BLaER1 (cell line): ENCODE measurements around the gene CIBAR2.
A peak's percentile ranks its signal among the peaks of the same experiment; 100 is the strongest.

Experiments used
- H3K27ac ChIP-seq: shearing (Covaris generic); formaldehyde crosslinking; 2 replicates; pipeline ENCODE4 v1.8.1; 2022
- H3K27me3 ChIP-seq: shearing (Covaris generic); formaldehyde crosslinking; 2 replicates; pipeline ENCODE4 v1.8.1; 2022
- H3K36me3 ChIP-seq: shearing (Covaris generic); formaldehyde crosslinking; 2 replicates; pipeline ENCODE4 v1.8.1; 2022
- H3K4me1 ChIP-seq: shearing (Covaris generic); formaldehyde crosslinking; 2 replicates; pipeline ENCODE4 v1.8.1; 2022
- H3K4me2 ChIP-seq: shearing (Covaris generic); formaldehyde crosslinking; 2 replicates; pipeline ENCODE4 v1.8.1; 2022
- H3K4me3 ChIP-seq: shearing (Covaris generic); formaldehyde crosslinking; 2 replicates; pipeline ENCODE4 v1.8.1; 2022
- H3K9ac ChIP-seq: shearing (Covaris generic); formaldehyde crosslinking; 2 replicates; pipeline ENCODE4 v1.8.1; 2022
- H3K9me3 ChIP-seq: shearing (Covaris generic); formaldehyde crosslinking; 2 replicates; pipeline ENCODE4 v1.8.1; 2022
- H4K20me1 ChIP-seq: shearing (Covaris generic); formaldehyde crosslinking; 2 replicates; pipeline ENCODE4 v1.8.1; 2022
- Cebpa-rat ChIP-seq: shearing (Covaris generic); IDR thresholded peaks from 2 replicates; pipeline ENCODE4 v1.8.1; 2022

CIBAR2 gene

GRCh38 chr16:85104147-85104546 lies 8.1 kb downstream of the CIBAR2 start:
- H3K27ac ChIP-seq = peak overlapping the region; percentile 76
- peak overlapping the region; percentile 19; the same call in 1 of the 2 replicates for H3K4me3 ChIP-seq
- H3K36me3 ChIP-seq = no peaks in the 10 kb centered on the region
- H3K4me2 ChIP-seq = peak overlapping the region; percentile 87
- no peaks in the 10 kb centered on the region for H4K20me1 ChIP-seq
- H3K9me3 ChIP-seq = no peaks in the 10 kb centered on the region
- H3K27me3 ChIP-seq = no peaks in the 10 kb centered on the region
- TF ChIP-seq Cebpa-rat = no peak
- peaks cover 70% of the 10 kb centered on the region for H3K4me1 ChIP-seq
- peak overlapping the region; percentile 39; the same call in 1 of the 2 replicates for H3K9ac ChIP-seq

GRCh38 chr16:85103114-85104079 lies 8.9 kb downstream of the CIBAR2 start:
- H3K36me3 ChIP-seq = no peaks in the 10 kb centered on the region
- peak overlapping the region; percentile 87 for H3K4me2 ChIP-seq
- peaks cover 69% of the 10 kb centered on the region for H3K4me1 ChIP-seq
- H3K9ac ChIP-seq = no peak overlapping the region; the same call in 1 of the 2 replicates
- no peak for TF ChIP-seq Cebpa-rat
- H3K4me3 ChIP-seq = peak overlapping the region; percentile 19; the same call in 1 of the 2 replicates
- H4K20me1 ChIP-seq = no peaks in the 10 kb centered on the region
- peak overlapping the region; percentile 76 for H3K27ac ChIP-seq
- H3K9me3 ChIP-seq = no peaks in the 10 kb centered on the region
- no peaks in the 10 kb centered on the region for H3K27me3 ChIP-seq

GRCh38 chr16:85101956-85102630 lies 10.2 kb downstream of the CIBAR2 start:
- no peaks in the 10 kb centered on the region for H4K20me1 ChIP-seq
- H3K36me3 ChIP-seq = no peaks in the 10 kb centered on the region
- H3K9ac ChIP-seq = no peak overlapping the region
- no peaks in the 10 kb centered on the region for H3K9me3 ChIP-seq
- peaks cover 64% of the 10 kb centered on the region for H3K4me1 ChIP-seq
- H3K4me3 ChIP-seq = no peak overlapping the region
- TF ChIP-seq Cebpa-rat = no peak
- H3K4me2 ChIP-seq = peak overlapping the region; percentile 87
- no peaks in the 10 kb centered on the region for H3K27me3 ChIP-seq
- no peak overlapping the region for H3K27ac ChIP-seq

GRCh38 chr16:85100265-85100664 lies 12.0 kb downstream of the CIBAR2 start:
- no peak for TF ChIP-seq Cebpa-rat
- Histone ChIP-seq H3K36me3 (no peaks in the 10 kb centered on the region), H3K9me3 (no peaks in the 10 kb centered on the region), H3K4me2 (no peak overlapping the region), H4K20me1 (no peaks in the 10 kb centered on the region), H3K27me3 (no peaks in the 10 kb centered on the region), H3K4me1 (peaks cover 52% of the 10 kb centered on the region), H3K4me3 (no peak overlapping the region), H3K9ac (no peak overlapping the region), H3K27ac (no peak overlapping the region)

GRCh38 chr16:85098565-85098964 lies 13.7 kb downstream of the CIBAR2 start:
- H3K36me3 ChIP-seq = no peaks in the 10 kb centered on the region
- no peak overlapping the region for H3K4me3 ChIP-seq
- H4K20me1 ChIP-seq = no peaks in the 10 kb centered on the region
- peak; percentile 93 for TF ChIP-seq Cebpa-rat
- no peaks in the 10 kb centered on the region for H3K27me3 ChIP-seq
- H3K9me3 ChIP-seq = no peaks in the 10 kb centered on the region
- no peak overlapping the region for H3K9ac ChIP-seq
- peaks cover 52% of the 10 kb centered on the region for H3K4me1 ChIP-seq
- H3K27ac ChIP-seq = no peak overlapping the region
- no peak overlapping the region for H3K4me2 ChIP-seq

- Histone ChIP-seq H3K9me3 (no peaks in the 10 kb centered on the region), H3K9ac (no peak overlapping the region), H3K36me3 (no peaks in the 10 kb centered on the region), H4K20me1 (no peaks in the 10 kb centered on the region), H3K27ac (no peak overlapping the region), H3K4me2 (no peak overlapping the region), H3K27me3 (no peaks in the 10 kb centered on the region), H3K4me1 (peaks cover 52% of the 10 kb centered on the region), H3K4me3 (no peak overlapping the region)
- TF ChIP-seq Cebpa-rat = no peak
These were observed 15.4 kb downstream of the CIBAR2 start for GRCh38 chr16:85096921-85097320.

GRCh38 chr16:85094812-85095211 lies 17.5 kb downstream of the CIBAR2 start:
- Histone ChIP-seq H3K9me3 (no peaks in the 10 kb centered on the region), H3K27ac (peak overlapping the region; percentile 27; the same call in 1 of the 2 replicates)
- TF ChIP-seq Cebpa-rat = no peak

GRCh38 chr16:85094176-85094805 lies 18.0 kb downstream of the CIBAR2 start:
- no peaks in the 10 kb centered on the region for H3K36me3 ChIP-seq
- no peaks in the 10 kb centered on the region for H4K20me1 ChIP-seq
- H3K4me3 ChIP-seq = no peak overlapping the region
- peaks cover 65% of the 10 kb centered on the region for H3K4me1 ChIP-seq
- H3K9me3 ChIP-seq = no peaks in the 10 kb centered on the region
- peak overlapping the region; percentile 77 for H3K4me2 ChIP-seq
- peak overlapping the region; percentile 27; the same call in 1 of the 2 replicates for H3K27ac ChIP-seq
- 0 out of 2 replicates have a peak overlapping the region, but pooled peaks have one; percentile 18 for H3K9ac ChIP-seq
- no peak for TF ChIP-seq Cebpa-rat
- 0 out of 2 replicates have a peak, but pooled peaks cover 5% of the 10 kb centered on the region for H3K27me3 ChIP-seq

More at GRCh38 chr16:85094812-85095211, 17.5 kb downstream of the CIBAR2 start:
- H3K4me2 ChIP-seq = peak overlapping the region; percentile 77
- H3K9ac ChIP-seq = 0 out of 2 replicates have a peak overlapping the region, but pooled peaks have one; percentile 18
- peaks cover 61% of the 10 kb centered on the region for H3K4me1 ChIP-seq
- no peaks in the 10 kb centered on the region for H4K20me1 ChIP-seq
- no peak overlapping the region for H3K4me3 ChIP-seq
- no peaks in the 10 kb centered on the region for H3K36me3 ChIP-seq
- 0 out of 2 replicates have a peak, but pooled peaks cover 5% of the 10 kb centered on the region for H3K27me3 ChIP-seq

- no peak overlapping the region for H3K9ac ChIP-seq
- H3K9me3 ChIP-seq = no peaks in the 10 kb centered on the region
- H3K27me3 ChIP-seq = 0 out of 2 replicates have a peak, but pooled peaks cover 5% of the 10 kb centered on the region
- peaks cover 70% of the 10 kb centered on the region for H3K4me1 ChIP-seq
- H4K20me1 ChIP-seq = no peaks in the 10 kb centered on the region
- H3K4me3 ChIP-seq = no peak overlapping the region
- H3K27ac ChIP-seq = no peak overlapping the region
- H3K4me2 ChIP-seq = peak overlapping the region; percentile 77
- no peaks in the 10 kb centered on the region for H3K36me3 ChIP-seq
- TF ChIP-seq Cebpa-rat = no peak
These were observed 18.6 kb downstream of the CIBAR2 start for GRCh38 chr16:85093705-85094104.
